HFFc6 (cell line): Measurements from ENCODE around the gene FUNDC2. TPM values are rescaled to one million over a fixed set of nuclear protein-coding genes. Genes with fewer than 3 reads are reported as not detected.
A peak's percentile ranks its signal among the peaks of the same experiment; 100 is the strongest.

Experiments
- DNase-seq: peaks from one replicate; pipeline ENCODE4 v3.0.0-alpha.2; 2018
- H3K27ac Mint-ChIP-seq: 2 replicates; pipeline ENCODE4 v1.8.0; 2020; ENCODE audit warnings: mild to moderate bottlenecking, mixed read lengths
- H3K27me3 Mint-ChIP-seq: 2 replicates; pipeline ENCODE4 v1.8.0; 2021; ENCODE audit warnings: mild to moderate bottlenecking, moderate library complexity, mixed read lengths; ENCODE audit not compliant: insufficient read depth
- H3K36me3 Mint-ChIP-seq: 2 replicates; pipeline ENCODE4 v1.8.0; 2021; ENCODE audit warnings: low read depth, mixed read lengths
- H3K4me1 Mint-ChIP-seq: 2 replicates; pipeline ENCODE4 v1.8.0; 2020; ENCODE audit warnings: low read depth, mixed read lengths
- H3K4me3 Mint-ChIP-seq: 2 replicates; pipeline ENCODE4 v1.8.0; 2020; ENCODE audit warnings: mild to moderate bottlenecking, moderate library complexity, mixed read lengths
- H3K9me3 Mint-ChIP-seq: 2 replicates; pipeline ENCODE4 v1.8.0; 2020; ENCODE audit warnings: mild to moderate bottlenecking, mixed read lengths
- CTCF ChIP-seq: fragments of 200-600 bp; sonication (generic); IDR thresholded peaks from 2 replicates; pipeline ENCODE4 v1.5.0; 2021; ENCODE audit warnings: antibody characterized with exemption, mild to moderate bottlenecking
- long read RNA-seq: library from polyadenylated mRNA; unstranded; transcript quantifications from one replicate; pipeline ENCODE4 v2.0.0, GENCODE V29; 2019
- total RNA-seq, 6 experiments: library from RNA; stranded (reverse); fragmentation: NEBNext Ultra II Directional; extraction: Animal tissue kit (Norgen Biotek cat#: 25700); gene quantifications; 2 replicates in 1 of 6; 3 replicates in 5 of 6; pipeline ENCODE4 v1.2.3, GENCODE V29; 2021

The FUNDC2 gene
- total RNA-seq, result 10 to 100 TPM; 50.8 to 55.7 (median 53.3) TPM
- long read RNA-seq, full-length matches to known transcripts, result 56 of 59 reads
- long read RNA-seq, partial matches to known transcripts, result 1 of 59 reads
- long read RNA-seq, other reads (novel, unspliced or antisense), result 2 of 59 reads

- no peaks in the 10 kb centered on the region for H3K36me3 Mint-ChIP-seq
- TF ChIP-seq CTCF, result no peak
- peak within 1 kb of the TSS; percentile 95 for H3K27ac Mint-ChIP-seq
- H3K4me1 Mint-ChIP-seq, result peaks cover 12% of the 10 kb centered on the region
- H3K27me3 Mint-ChIP-seq, result no peaks in the 10 kb centered on the region; the same call in none of the 2 replicates
- peak; percentile 94 for DNase-seq
- H3K9me3 Mint-ChIP-seq, result no peaks in the 10 kb centered on the region
- peak within 1 kb of the TSS; percentile 90 for H3K4me3 Mint-ChIP-seq
These were observed at the start of gene FUNDC2 for GRCh38 chrX:155026727-155027508. Gene FUNDC2, plus strand, starts transcription at chrX:155026844. Its CDS starts 95 bp downstream, at chrX:155026939.

GRCh38 chrX:154979629-154980028 is 47.0 kb upstream of the FUNDC2 start:
- H3K9me3 Mint-ChIP-seq, result no peaks in the 10 kb centered on the region
- no peak overlapping the region for H3K27ac Mint-ChIP-seq
- H3K36me3 Mint-ChIP-seq, result no peaks in the 10 kb centered on the region
- TF ChIP-seq CTCF, result no peak
- peaks cover 6% of the 10 kb centered on the region for H3K27me3 Mint-ChIP-seq
- no peak overlapping the region for H3K4me3 Mint-ChIP-seq
- DNase-seq, result no peak
- H3K4me1 Mint-ChIP-seq, result peaks cover 13% of the 10 kb centered on the region

- Mint-ChIP-seq H3K9me3 (no peaks in the 10 kb centered on the region), H3K4me1 (peaks cover 13% of the 10 kb centered on the region), H3K36me3 (no peaks in the 10 kb centered on the region), H3K4me3 (peak overlapping the region; percentile 89), H3K27me3 (peaks cover 3% of the 10 kb centered on the region; the same call in 1 of the 2 replicates), H3K27ac (peak overlapping the region; percentile 75)
- peak; percentile 76 for TF ChIP-seq CTCF
- DNase-seq, result peak; percentile 40
These were observed 46.1 kb upstream of the FUNDC2 start for GRCh38 chrX:154980330-154981115.

GRCh38 chrX:154981116-154981411 is 45.6 kb upstream of the FUNDC2 start:
- TF ChIP-seq CTCF, result peak; percentile 16; the same call in 1 of the 2 replicates
- Mint-ChIP-seq H3K27ac (no peak overlapping the region), H3K9me3 (no peaks in the 10 kb centered on the region), H3K36me3 (no peaks in the 10 kb centered on the region), H3K4me3 (peak overlapping the region; percentile 89; the same call in 1 of the 2 replicates), H3K27me3 (peaks cover 3% of the 10 kb centered on the region; the same call in 1 of the 2 replicates), H3K4me1 (peaks cover 13% of the 10 kb centered on the region)
- no peak for DNase-seq

GRCh38 chrX:154986826-154987575 is 39.6 kb upstream of the FUNDC2 start:
- no peak for DNase-seq
- Mint-ChIP-seq H3K4me3 (no peak overlapping the region), H3K27ac (no peak overlapping the region), H3K9me3 (no peaks in the 10 kb centered on the region), H3K27me3 (peaks cover 3% of the 10 kb centered on the region), H3K4me1 (no peaks in the 10 kb centered on the region), H3K36me3 (no peaks in the 10 kb centered on the region)
- no peak; the same call in 1 of the 2 replicates for TF ChIP-seq CTCF
